Epithelial cell of prostate (primary cell): ENCODE data around the gene HDDC3.
"Not testable (repeated sequence)": the region's sequence is repeated elsewhere in the genome, so short reads cannot be mapped to it uniquely, and the experiment has no call there.

ENCODE experiments used
- DNase-seq: peaks from one replicate; pipeline ENCODE4 v3.0.0-alpha.2; 2011; ENCODE audit warnings: low read depth, low spot score
- H3K27ac ChIP-seq: fragments of 450-650 bp; 2 replicates; pipeline ENCODE4 v1.5.1; 2017; ENCODE audit warnings: mild to moderate bottlenecking

HDDC3 gene

GRCh38 chr15:90912770-90913075 is 19.6 kb downstream of the HDDC3 start:
- no peak overlapping the region for H3K27ac ChIP-seq
- DNase-seq, result no peak

- H3K27ac ChIP-seq, result no peak overlapping the region
- no peak for DNase-seq
Observed at GRCh38 chr15:90911906-90912769, 20.2 kb downstream of the HDDC3 start.

GRCh38 chr15:90911302-90911623 is 21.1 kb downstream of the HDDC3 start:
- no peak overlapping the region for H3K27ac ChIP-seq
- DNase-seq, result no peak

- H3K27ac ChIP-seq, result no peak overlapping the region
- no peak for DNase-seq
Observed at GRCh38 chr15:90910441-90911301, 21.7 kb downstream of the HDDC3 start.

- H3K27ac ChIP-seq, result no peak overlapping the region
- no peak for DNase-seq
Observed at GRCh38 chr15:90909976-90910375, 22.4 kb downstream of the HDDC3 start.

- not testable (repeated sequence) for DNase-seq, H3K27ac ChIP-seq
Observed at GRCh38 chr15:90909449-90909848, 22.9 kb downstream of the HDDC3 start.

GRCh38 chr15:90907838-90908507 is 24.4 kb downstream of the HDDC3 start:
- no peak overlapping the region for H3K27ac ChIP-seq
- no peak for DNase-seq

- no peak overlapping the region for H3K27ac ChIP-seq
- no peak for DNase-seq
Observed at GRCh38 chr15:90907051-90907660, 25.2 kb downstream of the HDDC3 start.

GRCh38 chr15:90906181-90906849 is 26.0 kb downstream of the HDDC3 start:
- no peak overlapping the region for H3K27ac ChIP-seq

GRCh38 chr15:90905306-90906180 is 26.8 kb downstream of the HDDC3 start:
- H3K27ac ChIP-seq, result no peak overlapping the region
- no peak for DNase-seq

More at GRCh38 chr15:90906181-90906849, 26.0 kb downstream of the HDDC3 start:
- DNase-seq, result no peak

- no peak overlapping the region for H3K27ac ChIP-seq
- DNase-seq, result no peak
Observed at GRCh38 chr15:90904746-90905145, 27.6 kb downstream of the HDDC3 start.

GRCh38 chr15:90903733-90904536 is 28.4 kb downstream of the HDDC3 start:
- H3K27ac ChIP-seq, result no peak overlapping the region
- no peak for DNase-seq

GRCh38 chr15:90902840-90903732 is 29.3 kb downstream of the HDDC3 start, which contains the start of gene MAN2A2:
TSS of gene MAN2A2 (plus strand) at chr15:90903302. CDS start at chr15:90904208, 906 bp downstream.
- DNase-seq, result no peak

GRCh38 chr15:90902040-90902839 is 30.1 kb downstream of the HDDC3 start:
- peak overlapping the region; percentile 65 for H3K27ac ChIP-seq
- DNase-seq, result peak; percentile 12

More at GRCh38 chr15:90902840-90903732, 29.3 kb downstream of the HDDC3 start, which contains the start of gene MAN2A2:
- H3K27ac ChIP-seq, result peak within 1 kb of the TSS; percentile 65

GRCh38 chr15:90901175-90902039 is 30.9 kb downstream of the HDDC3 start:
- no peak for DNase-seq
- peak overlapping the region; percentile 65 for H3K27ac ChIP-seq
